GM13976 (cell line): Measurements from ENCODE around the gene C2orf49.

Source experiments
- DNase-seq: peaks from one replicate; pipeline ENCODE4 v3.0.0; 2012; ENCODE audit warnings: low spot score
- in situ Hi-C: fragments of 300-500 bp; cut with MboI; formaldehyde crosslinking; loops from one replicate; pipeline ENCODE4 v1.12.0; 2022; ENCODE audit warnings: low sequenced_read_pairs, mixed read lengths, inconsistent platforms; ENCODE audit not compliant: unreplicated experiment
- TF ChIP-seq, protein P1 (sequence below): IDR thresholded peaks from 2 replicates; pipeline ENCODE4 v1.5.1; 2012; ENCODE audit warnings: borderline replicate concordance, mild to moderate bottlenecking; ENCODE audit not compliant: insufficient read depth; ENCODE audit errors: extremely low read depth, missing control alignments, control extremely low read depth

Gene C2orf49

DNA sequence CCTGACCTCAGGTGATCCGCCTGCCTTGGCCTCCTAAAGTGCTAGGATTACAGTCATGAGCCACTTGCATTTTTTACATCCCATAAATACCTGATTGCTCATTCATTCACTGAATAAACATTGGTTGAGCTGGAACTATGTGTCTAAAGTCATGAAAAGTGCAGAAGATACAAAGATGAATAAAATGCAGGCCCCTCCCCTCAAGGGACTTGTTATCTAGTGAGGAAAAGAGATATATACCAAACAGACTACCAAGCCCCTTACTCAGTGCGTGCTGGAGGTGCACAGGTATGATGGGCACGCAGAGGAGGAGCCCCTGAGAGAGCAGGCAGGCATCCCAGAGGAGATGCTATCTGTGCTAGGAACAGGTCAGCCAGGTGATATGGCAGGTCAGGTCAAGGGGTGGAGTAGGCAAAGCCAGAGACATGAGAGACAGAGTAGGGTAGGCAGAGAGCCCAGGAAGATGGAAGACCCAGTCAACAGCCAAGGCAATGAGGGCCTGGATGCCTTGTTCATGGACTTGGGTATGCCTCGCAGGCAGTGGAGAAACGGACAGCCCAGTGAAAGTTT is 53.8 kb downstream of the C2orf49 start:
- TF ChIP-seq, protein P1, sequence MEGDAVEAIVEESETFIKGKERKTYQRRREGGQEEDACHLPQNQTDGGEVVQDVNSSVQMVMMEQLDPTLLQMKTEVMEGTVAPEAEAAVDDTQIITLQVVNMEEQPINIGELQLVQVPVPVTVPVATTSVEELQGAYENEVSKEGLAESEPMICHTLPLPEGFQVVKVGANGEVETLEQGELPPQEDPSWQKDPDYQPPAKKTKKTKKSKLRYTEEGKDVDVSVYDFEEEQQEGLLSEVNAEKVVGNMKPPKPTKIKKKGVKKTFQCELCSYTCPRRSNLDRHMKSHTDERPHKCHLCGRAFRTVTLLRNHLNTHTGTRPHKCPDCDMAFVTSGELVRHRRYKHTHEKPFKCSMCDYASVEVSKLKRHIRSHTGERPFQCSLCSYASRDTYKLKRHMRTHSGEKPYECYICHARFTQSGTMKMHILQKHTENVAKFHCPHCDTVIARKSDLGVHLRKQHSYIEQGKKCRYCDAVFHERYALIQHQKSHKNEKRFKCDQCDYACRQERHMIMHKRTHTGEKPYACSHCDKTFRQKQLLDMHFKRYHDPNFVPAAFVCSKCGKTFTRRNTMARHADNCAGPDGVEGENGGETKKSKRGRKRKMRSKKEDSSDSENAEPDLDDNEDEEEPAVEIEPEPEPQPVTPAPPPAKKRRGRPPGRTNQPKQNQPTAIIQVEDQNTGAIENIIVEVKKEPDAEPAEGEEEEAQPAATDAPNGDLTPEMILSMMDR: no peak
- in situ Hi-C loops: loop anchor here (25.0 kb wide), 1 partner anchor 321 kb away; no protein-coding TSS in a partner anchor
- no peak for DNase-seq

DNA sequence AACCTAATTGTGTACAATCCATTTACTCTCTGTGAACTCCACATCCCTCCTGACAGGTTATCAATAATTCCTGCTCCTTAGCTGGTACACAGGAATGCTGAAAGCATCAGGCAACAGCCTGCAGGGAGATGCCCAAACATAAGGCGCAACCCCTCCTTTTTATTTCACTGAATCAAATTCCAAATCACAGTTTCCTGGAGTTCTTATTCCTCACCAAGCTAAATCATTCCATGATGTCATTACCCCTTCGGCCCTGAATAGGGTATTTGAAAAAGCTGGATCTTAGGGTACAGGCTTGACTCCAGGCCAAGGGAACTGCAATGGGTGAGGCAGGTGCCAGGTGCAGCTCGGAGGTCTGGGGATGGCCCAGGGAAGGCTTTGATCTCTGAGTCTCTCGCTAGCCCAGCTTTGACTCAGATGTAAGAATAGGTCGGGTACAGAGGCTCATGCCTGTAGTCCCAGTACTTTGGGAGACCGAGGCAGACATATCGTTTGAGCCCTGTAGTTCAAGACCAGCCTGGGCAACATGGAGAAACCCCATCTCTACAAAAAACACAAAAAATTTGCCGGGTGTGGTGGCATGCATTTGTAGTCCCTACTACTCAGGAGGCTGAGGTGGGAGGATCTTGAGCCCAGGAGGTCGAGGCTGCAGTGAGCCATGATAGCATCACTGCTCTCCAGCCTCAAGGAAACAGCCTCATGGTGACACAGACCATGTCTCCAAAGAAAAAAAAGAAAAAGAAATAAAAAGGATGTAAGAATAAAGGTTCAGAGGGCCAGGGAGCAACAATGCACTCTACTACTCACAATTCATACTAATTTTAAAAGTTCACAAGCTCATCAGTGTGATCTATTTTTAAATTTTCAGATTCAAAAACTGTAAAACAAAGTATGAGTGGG is 54.7 kb downstream of the C2orf49 start:
- in situ Hi-C loops: loop anchor here (25.0 kb wide), 1 partner anchor 320 kb away; no protein-coding TSS in a partner anchor
- no peak for DNase-seq
- TF ChIP-seq, protein P1: no peak

DNA sequence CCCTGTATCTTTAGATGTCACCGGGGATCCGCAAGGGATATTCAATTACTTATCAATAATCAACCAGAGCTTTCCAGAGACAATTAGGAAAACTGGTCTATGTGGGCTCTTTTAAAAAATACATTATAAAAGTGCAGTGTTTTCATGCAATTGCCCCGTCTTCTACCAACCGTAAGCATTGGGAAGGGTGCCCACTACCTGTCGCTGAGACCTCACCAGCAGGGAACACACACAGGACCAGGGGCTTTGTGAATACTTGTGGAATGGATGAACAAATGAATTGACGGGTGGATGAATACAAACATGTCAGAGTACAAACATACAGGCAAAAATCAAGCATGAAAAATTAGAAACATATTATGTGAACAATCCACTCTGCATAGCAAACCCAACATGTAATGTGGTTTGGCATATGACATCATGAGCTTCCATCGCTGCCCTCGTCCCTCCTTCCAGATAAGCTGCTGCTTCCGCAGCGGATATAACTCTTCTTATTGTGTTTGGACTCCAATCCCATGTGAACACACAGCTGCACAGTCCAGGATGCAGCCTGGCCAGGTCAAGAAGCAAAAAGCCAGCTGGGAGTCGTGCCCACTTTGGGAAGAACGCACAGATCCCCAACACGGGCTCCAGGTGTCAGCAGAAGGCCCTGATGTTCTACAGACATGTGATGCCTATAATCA is 56.2 kb downstream of the C2orf49 start:
- no peak for DNase-seq
- in situ Hi-C loops: loop anchor here (25.0 kb wide), 1 partner anchor 319 kb away; no protein-coding TSS in a partner anchor
- TF ChIP-seq, protein P1: no peak

DNA sequence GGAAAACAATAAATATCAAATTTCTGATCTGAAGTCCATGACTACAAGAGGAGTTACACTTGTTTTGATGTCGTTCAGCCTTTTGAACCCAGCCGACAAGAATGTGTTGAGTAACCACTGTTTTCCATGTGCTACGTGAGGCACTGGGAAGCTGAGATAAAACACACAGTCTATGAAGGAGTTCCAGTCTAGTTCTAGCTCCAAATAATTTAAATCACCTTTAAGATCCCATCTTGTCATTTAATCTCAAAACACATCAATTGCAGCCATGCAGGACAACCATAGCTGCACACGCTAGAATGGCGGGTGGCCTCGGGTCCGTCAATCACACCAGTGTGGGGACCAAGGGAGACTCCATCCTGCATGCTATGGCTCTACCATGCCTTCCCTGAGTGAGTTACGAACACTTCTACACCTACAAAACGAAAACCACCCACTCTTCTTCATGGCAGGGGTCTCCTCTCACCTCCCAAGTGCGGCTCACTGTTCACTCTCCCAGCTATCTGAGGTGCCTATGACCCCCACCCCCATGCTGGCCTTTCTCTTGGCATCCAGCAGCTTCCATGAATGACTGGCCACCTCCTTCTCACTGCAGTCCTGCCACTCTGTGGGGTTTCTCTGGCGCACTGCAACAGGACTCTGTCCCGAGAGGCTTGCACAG is 57.7 kb downstream of the C2orf49 start:
- no peak for DNase-seq
- in situ Hi-C loops: loop anchor here (25.0 kb wide), 1 partner anchor 317 kb away; no protein-coding TSS in a partner anchor
- TF ChIP-seq, protein P1: no peak

DNA sequence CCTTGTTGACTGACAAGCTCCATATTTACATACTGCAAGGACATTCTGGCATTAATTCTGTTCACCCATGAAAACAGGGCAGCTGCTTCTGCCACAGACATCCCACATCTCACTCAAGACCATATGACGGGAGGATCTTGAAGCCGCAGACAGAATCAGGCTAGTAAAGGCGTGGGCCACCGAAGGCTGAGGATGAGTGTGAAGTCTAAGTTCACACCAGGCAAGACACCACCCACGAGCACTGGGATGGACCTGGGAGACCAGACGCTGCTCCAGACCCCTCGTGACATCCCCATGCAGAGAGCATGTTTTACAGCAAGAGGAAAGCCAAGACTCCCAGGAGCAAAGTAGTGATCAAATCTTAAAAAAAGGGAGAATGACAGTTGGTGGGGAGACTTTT is 58.4 kb downstream of the C2orf49 start:
- no peak for DNase-seq
- in situ Hi-C loops: loop anchor here (25.0 kb wide), 1 partner anchor 317 kb away; no protein-coding TSS in a partner anchor
- TF ChIP-seq, protein P1: no peak
